ENCODE results near the gene OR2T10.
"Not testable (repeated sequence)": the region's sequence is repeated elsewhere in the genome, so short reads cannot be mapped to it uniquely, and the experiment has no call there.

- not testable (repeated sequence) for TF ChIP-seq CTCF, POLR2A (IDR thresholded peaks at IDR 0.05)
Observed at GRCh38 chr1:248574657-248575056, 22.8 kb downstream of the OR2T10 start, which contains the start of gene OR2T34.
